Endothelial cell of umbilical vein (primary cell): Measurements from ENCODE around the gene POLR2E.

ENCODE experiments used
- EZH2 ChIP-seq: IDR thresholded peaks from 2 replicates; pipeline ENCODE4 v1.6.1; 2012; ENCODE audit warnings: borderline replicate concordance, low read depth, mild to moderate bottlenecking, moderate library complexity, low read length, inconsistent platforms; ENCODE audit not compliant: severe bottlenecking
- POLR2A ChIP-seq: IDR thresholded peaks from 2 replicates; pipeline ENCODE4 v1.6.1; 2012; ENCODE audit warnings: low read depth, mild to moderate bottlenecking, control low read depth, low read length
- TF ChIP-seq, protein P1 (sequence below), 2 donors: IDR thresholded peaks; 1 replicate in 1 of 2; 2 replicates in 1 of 2; pipeline ENCODE4 v1.5.1; 2011; ENCODE audit warnings: low read length in 2 of 2, mild to moderate bottlenecking in 2 of 2, moderate library complexity in 2 of 2, control low read depth in 1 of 2, inconsistent platforms in 1 of 2, low read depth in 1 of 2; ENCODE audit not compliant: insufficient read depth in 1 of 2; ENCODE audit errors: extremely low read depth in 1 of 2

DNA sequence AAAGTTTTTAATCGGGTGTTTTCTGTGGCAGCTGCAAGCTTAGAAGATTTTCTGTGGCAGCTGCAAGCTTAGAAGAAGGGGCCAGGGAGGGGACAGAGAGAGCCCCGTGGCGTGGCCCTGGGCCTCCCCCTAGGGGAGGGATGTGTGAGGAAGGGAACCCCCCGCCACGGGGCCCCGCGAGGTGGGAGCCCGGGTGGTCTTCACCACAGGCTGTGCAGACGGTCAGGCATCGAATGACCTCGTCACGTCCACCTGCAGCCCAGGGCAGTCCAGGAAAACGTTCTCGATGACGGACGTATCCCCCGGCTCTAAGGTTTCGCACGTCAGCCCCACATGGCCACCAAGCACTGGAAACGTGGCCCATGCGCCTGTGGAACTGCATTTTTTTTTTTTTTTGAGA, 8.6 kb downstream of the POLR2E start:
- TF ChIP-seq, protein P1, sequence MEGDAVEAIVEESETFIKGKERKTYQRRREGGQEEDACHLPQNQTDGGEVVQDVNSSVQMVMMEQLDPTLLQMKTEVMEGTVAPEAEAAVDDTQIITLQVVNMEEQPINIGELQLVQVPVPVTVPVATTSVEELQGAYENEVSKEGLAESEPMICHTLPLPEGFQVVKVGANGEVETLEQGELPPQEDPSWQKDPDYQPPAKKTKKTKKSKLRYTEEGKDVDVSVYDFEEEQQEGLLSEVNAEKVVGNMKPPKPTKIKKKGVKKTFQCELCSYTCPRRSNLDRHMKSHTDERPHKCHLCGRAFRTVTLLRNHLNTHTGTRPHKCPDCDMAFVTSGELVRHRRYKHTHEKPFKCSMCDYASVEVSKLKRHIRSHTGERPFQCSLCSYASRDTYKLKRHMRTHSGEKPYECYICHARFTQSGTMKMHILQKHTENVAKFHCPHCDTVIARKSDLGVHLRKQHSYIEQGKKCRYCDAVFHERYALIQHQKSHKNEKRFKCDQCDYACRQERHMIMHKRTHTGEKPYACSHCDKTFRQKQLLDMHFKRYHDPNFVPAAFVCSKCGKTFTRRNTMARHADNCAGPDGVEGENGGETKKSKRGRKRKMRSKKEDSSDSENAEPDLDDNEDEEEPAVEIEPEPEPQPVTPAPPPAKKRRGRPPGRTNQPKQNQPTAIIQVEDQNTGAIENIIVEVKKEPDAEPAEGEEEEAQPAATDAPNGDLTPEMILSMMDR (IDR thresholded peaks at IDR 0.05; ENCODE audit: extremely low read depth in 1 of 2, insufficient read depth in 1 of 2, low read depth in 1 of 2, low read length in 2 of 2): no peak
- no peak for TF ChIP-seq EZH2
- peak; percentile 9 for TF ChIP-seq POLR2A
